HepG2 (cell line): ENCODE results near the gene MMP23B. TPM values are rescaled to one million over a fixed set of nuclear protein-coding genes. Genes with fewer than 3 reads are reported as not detected.

ENCODE experiments used
- ATAC-seq: fragments of 200-7000 bp; cut with Tn5 transposase; 3 replicates; pipeline ENCODE4 v1.9.1; 2020; ENCODE audit warnings: mild to moderate bottlenecking, moderate library complexity
- BruUV-seq: library from RNA; stranded (reverse); fragments of 400-500 nt; replicated peaks from 2 replicates; lab custom pipeline; 2021; lab: Mats Ljungman, UMichigan
- CTCF ChIA-PET: fragments of 300-600 bp; formaldehyde crosslinking; extraction: SDS; loops from one replicate; lab custom pipeline; 2021; ENCODE audit warnings: low total read pairs, inconsistent platforms, low intra/inter-chr PET ratio; lab: Yijun Ruan, JAX
- POLR2A ChIA-PET: fragments of 350-600 bp; sonication (Branson Sonifier 250); formaldehyde crosslinking; loops from one replicate; lab custom pipeline; 2020; ENCODE audit warnings: antibody characterized with exemption, inconsistent platforms; lab: Yijun Ruan, JAX
- DNase-seq: peaks from one replicate; pipeline ENCODE4 v3.0.0-alpha.2; 2015; ENCODE audit warnings: low spot score
- FAIRE-seq: peaks from 3 replicates; lab custom pipeline; 2011; peaks lifted over from hg19 to GRCh38; lab: Jason Lieb, UNC
- H2AFZ ChIP-seq: one replicate; pipeline ENCODE4 v1.6.1; 2011; ENCODE audit warnings: low read length, inconsistent platforms
- H3K27ac ChIP-seq: fragments of 300-600 bp; 3 replicates; pipeline ENCODE4 v1.8.0; 2011; ENCODE audit warnings: mixed run types, mild to moderate bottlenecking, mixed read lengths, low read length, inconsistent platforms; ENCODE audit not compliant: insufficient read depth; ENCODE audit errors: extremely low read length
- H3K27me3 ChIP-seq, 2 experiments: fragments of 200-600 bp in 1 of 2; 2 replicates in 1 of 2; 3 replicates in 1 of 2; pipeline versions ENCODE4 v1.6.0 to v1.8.0; 2011; ENCODE audit warnings: low read length in 2 of 2, mild to moderate bottlenecking in 2 of 2, moderate library complexity in 2 of 2, inconsistent platforms in 1 of 2; ENCODE audit not compliant: insufficient read depth in 2 of 2, control insufficient read depth in 1 of 2
- H3K36me3 ChIP-seq, 2 experiments: fragments of 200-600 bp in 1 of 2; replicated peaks in 1 of 2; 2 replicates in 1 of 2; 3 replicates in 1 of 2; pipeline versions ENCODE4 v1.5.1 to v1.8.0; 2011; ENCODE audit warnings: low read length in 2 of 2, inconsistent platforms in 1 of 2; ENCODE audit not compliant: insufficient read depth in 2 of 2, control insufficient read depth in 1 of 2
- H3K4me1 ChIP-seq: 2 replicates; pipeline ENCODE4 v1.5.1; 2012; ENCODE audit warnings: low read length, inconsistent platforms; ENCODE audit not compliant: insufficient read depth
- H3K4me2 ChIP-seq: 2 replicates; pipeline ENCODE4 v1.6.0; 2011; ENCODE audit warnings: low read depth, low read length, inconsistent platforms
- H3K4me3 ChIP-seq, 3 experiments: fragments of 200-600 bp in 1 of 3; sonication (generic), shearing (Covaris generic) in 1 of 3; replicated peaks in 1 of 3; 2 replicates each; pipeline ENCODE4 v1.5.1; 2011 to 2016; ENCODE audit warnings: low read length in 3 of 3, inconsistent platforms in 2 of 3, low read depth in 2 of 3, mild to moderate bottlenecking in 2 of 3, control low read depth in 1 of 3, mixed read lengths in 1 of 3; ENCODE audit not compliant: insufficient read depth in 1 of 3
- H3K79me2 ChIP-seq: one replicate; pipeline ENCODE4 v1.6.1; 2011; ENCODE audit warnings: low read length, inconsistent platforms; ENCODE audit not compliant: insufficient read depth
- H3K9ac ChIP-seq: 2 replicates; pipeline ENCODE4 v1.6.0; 2011; ENCODE audit warnings: mild to moderate bottlenecking, low read depth, low read length, inconsistent platforms; ENCODE audit not compliant: insufficient read depth
- H3K9me3 ChIP-seq: 2 replicates; pipeline ENCODE4 v1.5.1; 2012; ENCODE audit warnings: mild to moderate bottlenecking, low read length
- H4K20me1 ChIP-seq: 2 replicates; pipeline ENCODE4 v1.6.0; 2011; ENCODE audit warnings: inconsistent platforms, mild to moderate bottlenecking, low read length, moderate library complexity; ENCODE audit not compliant: insufficient read depth
- AGO2 ChIP-seq: fragments of 200-400 bp; formaldehyde crosslinking; optimal IDR thresholded peaks from 2 replicates; pipeline ENCODE3; 2017; ENCODE audit warnings: mild to moderate bottlenecking, low read depth, low read length, moderate library complexity
- CTCF ChIP-seq: sonication (generic); formaldehyde crosslinking; IDR thresholded peaks from 2 replicates; pipeline ENCODE4 v1.5.0; 2020; ENCODE audit warnings: mild to moderate bottlenecking, missing genetic modification reagents, moderate library complexity
- MAF1 ChIP-seq: sonication (generic); formaldehyde crosslinking; IDR thresholded peaks from 2 replicates; pipeline ENCODE4 v1.5.0; 2020; ENCODE audit warnings: missing genetic modification reagents, borderline replicate concordance
- POLR2A ChIP-seq, 2 experiments: IDR thresholded peaks; 2 replicates each; pipeline ENCODE4 v1.6.1; 2011; ENCODE audit warnings: low read depth in 2 of 2, low read length in 2 of 2, mild to moderate bottlenecking in 1 of 2, moderate library complexity in 1 of 2; ENCODE audit not compliant: insufficient read depth in 1 of 2
- STAG1 ChIP-seq: sonication (generic); formaldehyde crosslinking; IDR thresholded peaks from 2 replicates; pipeline ENCODE4 v1.4.0; 2020; ENCODE audit warnings: missing genetic modification reagents
- ZBTB33 ChIP-seq: sonication (generic); formaldehyde crosslinking; IDR thresholded peaks from 2 replicates; pipeline ENCODE4 v1.4.0; 2020; ENCODE audit warnings: missing genetic modification reagents
- ZBTB38 ChIP-seq: sonication (generic); formaldehyde crosslinking; IDR thresholded peaks from 2 replicates; pipeline ENCODE4 v1.5.1; 2020; ENCODE audit warnings: mild to moderate bottlenecking, missing genetic modification reagents
- ZBTB42 ChIP-seq: sonication (generic); formaldehyde crosslinking; IDR thresholded peaks from 2 replicates; pipeline ENCODE4 v1.5.0; 2020; ENCODE audit warnings: mild to moderate bottlenecking, missing genetic modification reagents
- ZNF768 ChIP-seq: sonication (generic); formaldehyde crosslinking; IDR thresholded peaks from 2 replicates; pipeline ENCODE4 v1.4.0; 2020; ENCODE audit warnings: missing genetic modification reagents
- WGBS: methylation state at CpG from one replicate; pipeline ENCODE4 v1.1.6; 2017; ENCODE audit warnings: low lambda C conversion rate; 5-methylcytosine and 5-hydroxymethylcytosine counted together
- in situ Hi-C: cut with HindIII; loops from 2 replicates; pipeline ENCODE4 v1.10.0; 2017; ENCODE audit warnings: low pct_unique_long_range_greater_than_20kb; ENCODE audit not compliant: extremely low pct_ligation_motif_present
- intact Hi-C: fragments of 100-400 bp; cut with micrococcal nuclease; formaldehyde crosslinking; loops from one replicate; pipeline ENCODE4 v1.10.0; 2022; ENCODE audit not compliant: unreplicated experiment
- polyA plus RNA-seq, 8 experiments: library from polyadenylated mRNA; depleted of rRNA in 3 of 8; stranded (reverse) in 7 of 8; unstranded in 1 of 8; fragments of >200 nt; fragmentation: Illumina TruSeq in 4 of 8; extraction: Trizol in 4 of 8; gene quantifications; 2 replicates each; pipeline versions ENCODE4 v1.2.1 to v1.2.3, GENCODE V29; 2011 to 2016; ENCODE audit warnings: low read depth in 4 of 8, missing spikeins in 1 of 8, mixed read lengths in 1 of 8; ENCODE audit not compliant: insufficient read depth in 1 of 8
- total RNA-seq, 5 experiments: library from RNA; depleted of rRNA; stranded (reverse); fragments of >200 nt; fragmentation: Illumina TruSeq; extraction: Trizol; gene quantifications; 2 replicates each; pipeline ENCODE4 v1.2.3, GENCODE V29; 2016; ENCODE audit warnings: low read depth in 1 of 5
- TF ChIP-seq, protein P1 (sequence below): sonication (generic); formaldehyde crosslinking; IDR thresholded peaks from 2 replicates; pipeline ENCODE4 v1.8.1; 2022; ENCODE audit warnings: low read depth, mild to moderate bottlenecking, missing genetic modification reagents

The MMP23B gene
- total and polyA plus RNA-seq, 2 of the 13 experiments (the other 11 are each of a cell fraction or from before 2014, with no cell fraction given): 0.61 to 0.75 TPM

DNA sequence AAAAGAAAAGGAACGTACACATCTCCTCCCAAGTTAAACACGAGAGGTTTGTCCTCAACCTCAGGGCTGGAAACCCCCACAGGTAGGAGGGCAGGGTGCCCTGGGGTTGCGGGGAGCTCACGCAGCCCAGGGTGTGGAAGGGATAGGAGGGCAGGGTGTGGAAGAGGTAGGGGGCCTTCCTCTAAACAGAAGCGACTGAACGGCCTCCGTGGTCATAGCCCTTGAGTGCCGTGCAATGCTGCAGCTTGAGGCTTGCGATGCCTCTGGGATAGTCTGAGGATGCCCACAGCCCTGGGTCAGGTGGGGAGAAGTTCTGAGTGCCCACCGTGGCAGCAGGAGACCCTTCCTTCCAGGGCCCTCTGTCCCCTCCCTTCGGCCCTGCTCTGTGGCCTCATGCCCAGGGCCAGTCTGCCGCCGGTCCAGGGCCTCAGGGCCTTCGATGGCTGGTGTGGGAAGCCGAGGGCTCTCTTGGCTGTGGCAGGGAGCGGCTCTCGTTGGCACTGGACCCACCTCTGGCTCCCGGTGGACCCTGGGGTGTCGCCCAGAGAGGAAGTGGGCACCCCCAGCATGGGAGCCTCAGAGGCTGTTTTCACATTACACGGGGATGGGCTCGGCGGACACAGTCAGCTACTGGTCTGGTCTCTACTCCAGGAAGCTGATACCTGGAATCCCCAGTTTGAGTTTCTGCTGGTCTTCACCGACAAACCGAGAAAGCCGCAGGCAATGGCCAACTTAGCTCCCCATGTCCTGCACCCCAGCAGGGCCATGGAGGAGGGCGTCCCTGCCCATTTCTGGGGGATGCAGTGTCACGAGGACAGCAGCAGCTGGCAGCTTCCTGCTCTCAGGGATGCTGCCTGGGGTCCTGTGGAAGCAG lies 33.2 kb downstream of the MMP23B start:
- BruUV-seq: no TSS peak
- H3K79me2 ChIP-seq: no peaks in the 10 kb centered on the region
- no peaks in the 10 kb centered on the region for H3K9me3 ChIP-seq
- no peaks in the 10 kb centered on the region for H3K4me1 ChIP-seq
- in situ Hi-C loops (no loop called here), intact Hi-C loops (no loop called here)
- 99% methylated on average over 14 of the region's 27 CpGs for WGBS
- TF ChIP-seq POLR2A (IDR thresholded peaks at IDR 0.05; ENCODE audit: insufficient read depth in 1 of 2, low read depth in 2 of 2, low read length in 2 of 2): 0 out of 4 replicates have a peak, but pooled peaks of 1 of the 2 experiments have one; percentile 28
- peak; percentile 28 for TF ChIP-seq AGO2
- TF ChIP-seq, protein P1, sequence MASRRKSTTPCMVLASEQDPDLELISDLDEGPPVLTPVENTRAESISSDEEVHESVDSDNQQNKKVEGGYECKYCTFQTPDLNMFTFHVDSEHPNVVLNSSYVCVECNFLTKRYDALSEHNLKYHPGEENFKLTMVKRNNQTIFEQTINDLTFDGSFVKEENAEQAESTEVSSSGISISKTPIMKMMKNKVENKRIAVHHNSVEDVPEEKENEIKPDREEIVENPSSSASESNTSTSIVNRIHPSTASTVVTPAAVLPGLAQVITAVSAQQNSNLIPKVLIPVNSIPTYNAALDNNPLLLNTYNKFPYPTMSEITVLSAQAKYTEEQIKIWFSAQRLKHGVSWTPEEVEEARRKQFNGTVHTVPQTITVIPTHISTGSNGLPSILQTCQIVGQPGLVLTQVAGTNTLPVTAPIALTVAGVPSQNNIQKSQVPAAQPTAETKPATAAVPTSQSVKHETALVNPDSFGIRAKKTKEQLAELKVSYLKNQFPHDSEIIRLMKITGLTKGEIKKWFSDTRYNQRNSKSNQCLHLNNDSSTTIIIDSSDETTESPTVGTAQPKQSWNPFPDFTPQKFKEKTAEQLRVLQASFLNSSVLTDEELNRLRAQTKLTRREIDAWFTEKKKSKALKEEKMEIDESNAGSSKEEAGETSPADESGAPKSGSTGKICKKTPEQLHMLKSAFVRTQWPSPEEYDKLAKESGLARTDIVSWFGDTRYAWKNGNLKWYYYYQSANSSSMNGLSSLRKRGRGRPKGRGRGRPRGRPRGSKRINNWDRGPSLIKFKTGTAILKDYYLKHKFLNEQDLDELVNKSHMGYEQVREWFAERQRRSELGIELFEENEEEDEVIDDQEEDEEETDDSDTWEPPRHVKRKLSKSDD (CRISPR knock-in tag): no peak
- no peak overlapping the region for H3K9ac ChIP-seq
- H2AFZ ChIP-seq: no peak overlapping the region
- no peak overlapping the region for H3K4me2 ChIP-seq
- no peaks in the 10 kb centered on the region for H4K20me1 ChIP-seq
- FAIRE-seq (no peak), DNase-seq (no peak), ATAC-seq (peak; percentile 22)
- CTCF ChIA-PET: no interaction called here
- H3K4me3 ChIP-seq: no peak overlapping the region
- no peaks in the 10 kb centered on the region for H3K27me3 ChIP-seq
- H3K27ac ChIP-seq: no peak overlapping the region
- POLR2A ChIA-PET: no interaction called here
- H3K36me3 ChIP-seq: peaks cover 6 to 23% of the 10 kb centered on the region in 2 experiments; a peak in 4 of 5 replicates

GRCh38 chr1:1665815-1666251 lies 33.9 kb downstream of the MMP23B start:
- Histone ChIP-seq H3K27ac (no peak overlapping the region), H3K9me3 (no peaks in the 10 kb centered on the region), H3K9ac (no peak overlapping the region), H3K4me1 (no peaks in the 10 kb centered on the region), H3K27me3 (no peaks in the 10 kb centered on the region), H3K79me2 (no peaks in the 10 kb centered on the region), H4K20me1 (no peaks in the 10 kb centered on the region), H3K4me3 (no peak overlapping the region), H3K4me2 (no peak overlapping the region), H2AFZ (no peak overlapping the region), H3K36me3 (peaks cover 6 to 23% of the 10 kb centered on the region in 2 experiments; a peak in 4 of 5 replicates)
- DNase-seq (no peak), FAIRE-seq (no peak), ATAC-seq (peak; percentile 67)
- BruUV-seq: no TSS peak
- ChIA-PET POLR2A (no interaction called here), CTCF (no interaction called here)
- TF ChIP-seq ZBTB42 (CRISPR knock-in tag) (no peak), STAG1 (peak; percentile 35), MAF1 (no peak), ZNF768 (CRISPR knock-in tag) (0 out of 2 replicates have a peak, but pooled peaks have one; percentile 11), ZBTB33 (CRISPR knock-in tag) (peak; percentile 87), CTCF (CRISPR knock-in tag) (peak; percentile 76), AGO2 (peak; percentile 17), ZBTB38 (CRISPR knock-in tag) (peak; percentile 70; the same call in 1 of the 2 replicates)
- 96% methylated on average over 8 of the region's 25 CpGs for WGBS
- intact Hi-C loops: no loop called here
- in situ Hi-C loops: no loop called here
